ENCODE results near the gene IL10RB.
"Not testable (repeated sequence)": the region's sequence is repeated elsewhere in the genome, so short reads cannot be mapped to it uniquely, and the experiment has no call there.

The IL10RB gene

DNA sequence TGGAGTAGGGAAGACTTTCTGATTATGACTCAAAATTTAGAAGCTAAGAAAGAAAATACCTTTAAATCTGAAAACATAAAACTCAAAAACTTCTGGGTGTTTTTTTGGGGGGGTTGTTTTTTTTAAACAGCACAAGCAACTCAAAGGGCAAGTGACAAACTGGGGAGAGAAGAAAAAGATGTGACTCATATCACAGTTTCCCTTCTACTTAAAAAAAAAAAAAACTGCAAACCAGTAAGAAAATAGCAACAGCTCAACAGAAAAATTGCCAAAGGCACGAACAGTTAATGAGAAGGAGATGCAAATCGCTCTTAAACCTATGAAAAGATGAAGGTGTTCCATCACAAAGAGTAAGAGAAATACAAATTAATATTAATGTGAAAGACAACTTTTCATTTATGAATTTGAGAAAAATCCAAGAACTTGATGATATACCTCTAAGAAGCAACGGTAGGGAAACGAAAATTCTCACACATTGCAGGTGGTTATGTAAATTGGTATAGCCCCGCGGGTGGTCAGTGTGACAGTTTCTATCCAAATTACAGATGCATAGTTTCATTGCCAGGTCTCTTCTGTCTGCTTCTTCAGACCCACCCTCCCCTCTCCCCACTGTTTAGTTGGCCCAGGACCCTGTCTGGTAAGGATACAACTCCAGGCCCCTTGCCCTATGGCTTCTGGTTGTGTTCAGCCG, 27.5 kb upstream of the IL10RB start:
- DNase-seq, result no peak
- intact Hi-C loops (cut with DNase I), result no loop called here

DNA sequence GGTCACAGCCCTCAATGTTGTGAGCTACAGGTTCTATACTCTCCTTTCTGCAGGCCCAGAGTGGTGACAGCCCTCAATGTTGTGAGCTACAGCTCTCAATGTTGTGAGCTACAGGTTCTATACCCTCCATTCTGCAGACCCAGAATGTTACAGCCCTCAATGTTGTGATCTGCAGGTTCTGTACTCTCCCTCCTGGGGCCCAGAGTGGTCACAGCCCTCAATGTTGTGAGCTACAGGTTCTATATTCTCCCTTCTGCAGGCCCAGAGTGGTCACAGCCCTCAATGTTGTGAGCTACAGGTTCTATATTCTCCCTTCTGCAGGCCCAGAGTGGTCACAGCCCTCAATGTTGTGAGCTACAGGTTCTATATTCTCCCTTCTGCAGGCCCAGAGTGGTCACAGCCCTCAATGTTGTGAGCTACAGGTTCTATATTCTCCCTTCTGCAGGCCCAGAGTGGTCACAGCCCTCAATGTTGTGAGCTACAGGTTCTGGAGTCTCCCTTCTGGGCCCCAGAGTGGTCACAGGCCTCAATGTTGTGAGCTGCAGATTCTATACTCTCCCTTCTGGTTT, 26.5 kb upstream of the IL10RB start:
- intact Hi-C loops (cut with DNase I); DNase-seq: not testable (repeated sequence)

DNA sequence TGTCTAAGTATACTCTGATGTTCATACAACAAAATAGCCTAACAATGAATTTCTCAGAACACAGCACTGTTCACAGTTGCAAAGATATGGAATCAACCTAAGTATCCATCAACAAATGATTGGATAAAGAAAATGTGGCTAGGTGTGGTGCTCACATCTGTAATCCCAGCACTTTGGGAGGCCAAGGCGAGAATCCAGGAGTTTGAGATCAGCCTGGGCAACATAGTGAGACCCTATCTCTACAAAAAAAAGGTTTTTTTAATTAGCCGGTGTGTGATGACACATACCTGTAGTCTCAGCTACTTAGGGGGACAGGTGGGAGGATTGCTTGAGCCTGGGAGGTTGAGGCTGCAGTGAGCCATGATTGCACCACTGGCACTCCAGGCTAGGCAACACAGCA, 25.8 kb upstream of the IL10RB start:
- intact Hi-C loops (cut with DNase I), result no loop called here
- DNase-seq, result no peak

DNA sequence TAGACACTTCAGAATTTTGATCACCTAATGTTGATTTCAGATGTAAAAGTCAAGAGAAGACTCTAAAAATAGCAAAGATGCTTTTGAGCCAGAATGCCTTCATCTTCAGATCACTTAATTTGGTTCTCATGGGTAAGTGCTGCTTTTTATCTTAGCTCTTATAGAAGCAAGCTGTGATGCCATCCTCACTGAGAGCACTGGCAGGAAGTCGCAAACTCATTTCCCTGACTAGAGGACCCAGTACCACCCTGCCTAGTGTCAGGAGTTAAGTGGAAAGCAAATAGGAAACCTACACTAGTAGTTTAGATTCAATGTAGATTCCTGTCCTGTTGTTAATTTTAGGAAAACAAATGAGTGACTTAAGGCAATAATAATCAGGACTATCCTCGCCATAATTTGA, 24.3 kb upstream of the IL10RB start:
- no peak for DNase-seq
- intact Hi-C loops (cut with DNase I), result no loop called here

DNA sequence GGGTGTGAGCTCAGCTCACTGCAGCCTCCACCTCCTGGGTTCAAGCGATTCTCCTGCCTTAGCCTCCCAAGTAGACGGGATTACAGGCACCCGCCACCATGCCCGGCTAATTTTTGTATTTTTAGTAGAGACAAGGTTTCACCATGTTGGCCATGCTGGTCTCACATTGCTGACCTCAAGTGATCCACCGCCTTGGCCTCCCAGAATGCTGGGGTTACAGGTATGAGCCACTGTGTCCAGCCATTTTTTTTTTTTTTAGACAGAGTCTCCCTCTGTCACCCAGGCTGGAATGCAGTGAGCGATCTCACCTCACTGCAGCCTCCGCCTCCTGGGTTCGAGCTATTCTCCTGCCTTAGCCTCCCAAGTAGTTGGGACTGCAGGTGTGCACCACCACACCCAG, 23.3 kb upstream of the IL10RB start:
- intact Hi-C loops (cut with DNase I); DNase-seq: not testable (repeated sequence)

DNA sequence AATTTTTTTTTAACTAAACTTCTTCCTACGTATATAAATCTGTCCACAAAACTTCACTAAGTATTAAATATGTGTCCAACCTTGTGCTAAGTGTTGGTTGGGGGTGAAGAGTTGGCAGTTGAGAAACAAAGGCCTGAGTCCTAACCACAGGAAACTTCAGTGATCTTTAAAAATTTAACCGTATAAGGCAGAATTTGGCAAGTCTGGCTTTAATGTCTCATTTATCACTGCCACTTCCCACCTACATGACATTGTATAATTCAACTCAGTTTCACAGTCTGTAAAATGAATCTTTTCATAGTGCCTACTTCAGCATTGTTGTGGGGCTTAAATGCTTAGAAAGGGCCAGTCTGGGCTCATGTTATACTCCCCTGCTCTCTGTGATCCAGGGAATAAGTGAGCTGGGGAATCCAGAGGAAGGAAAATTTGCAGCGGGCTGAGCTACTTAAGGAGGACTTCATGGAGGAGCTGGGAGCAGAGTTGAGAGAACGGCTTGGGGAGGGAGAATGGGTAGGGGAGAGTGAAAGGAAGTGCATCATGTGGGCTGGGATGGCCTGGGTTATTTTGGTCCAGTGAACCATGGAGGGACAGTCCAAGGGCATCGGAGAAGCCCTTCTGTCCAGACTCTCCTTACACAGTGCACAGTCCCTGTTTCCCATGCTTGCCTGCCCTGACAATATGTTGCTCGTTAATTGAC, 21.9 kb upstream of the IL10RB start:
- no peak for DNase-seq
- intact Hi-C loops (cut with DNase I), result no loop called here

DNA sequence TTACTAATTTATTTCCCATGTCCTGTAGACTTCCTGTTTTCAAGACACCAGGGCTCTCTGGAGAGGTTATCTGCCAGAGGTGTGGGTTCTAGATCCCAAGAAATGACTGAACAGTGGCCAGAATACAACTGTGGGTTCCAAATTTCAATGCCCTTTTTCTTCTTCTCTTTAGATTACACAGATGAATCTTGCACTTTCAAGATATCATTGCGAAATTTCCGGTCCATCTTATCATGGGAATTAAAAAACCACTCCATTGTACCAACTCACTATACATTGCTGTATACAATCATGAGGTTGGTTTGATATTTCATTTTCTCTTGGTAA, 21.4 kb upstream of the IL10RB start:
- intact Hi-C loops (cut with DNase I), result no loop called here

DNA sequence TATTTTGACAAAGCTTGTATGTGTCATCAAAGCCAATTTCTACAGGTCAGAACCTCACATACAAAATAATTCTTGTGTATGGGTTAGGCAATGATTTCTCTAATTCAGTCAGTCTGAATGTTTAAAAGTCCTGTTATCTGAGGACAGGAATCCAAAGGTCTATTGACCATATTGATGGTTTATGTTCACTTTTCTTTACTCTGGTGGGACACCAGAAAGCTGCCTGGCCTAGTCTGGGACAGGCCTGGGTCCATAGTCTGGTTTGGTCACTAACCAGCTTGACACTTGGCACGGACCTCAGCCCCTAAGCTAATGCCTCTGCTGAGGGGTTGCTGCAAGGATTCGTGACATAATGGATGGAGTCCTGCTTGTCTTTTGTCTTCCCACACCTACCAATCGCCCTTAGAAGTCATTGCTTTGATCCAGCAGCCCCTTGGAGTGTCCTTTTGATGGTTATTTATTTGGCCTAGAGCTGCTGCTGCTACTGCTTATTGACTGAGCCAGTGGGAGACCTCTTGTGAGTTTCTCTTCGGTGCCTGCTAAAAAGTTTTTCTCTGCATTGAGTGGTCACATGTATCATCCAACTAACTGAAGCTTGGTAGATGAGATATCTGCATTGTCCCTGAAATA, 20.8 kb upstream of the IL10RB start:
- intact Hi-C loops (cut with DNase I), result no loop called here
- DNase-seq, result no peak

More for the DNA sequence above, 21.4 kb upstream of the IL10RB start:
- DNase-seq, result no peak

DNA sequence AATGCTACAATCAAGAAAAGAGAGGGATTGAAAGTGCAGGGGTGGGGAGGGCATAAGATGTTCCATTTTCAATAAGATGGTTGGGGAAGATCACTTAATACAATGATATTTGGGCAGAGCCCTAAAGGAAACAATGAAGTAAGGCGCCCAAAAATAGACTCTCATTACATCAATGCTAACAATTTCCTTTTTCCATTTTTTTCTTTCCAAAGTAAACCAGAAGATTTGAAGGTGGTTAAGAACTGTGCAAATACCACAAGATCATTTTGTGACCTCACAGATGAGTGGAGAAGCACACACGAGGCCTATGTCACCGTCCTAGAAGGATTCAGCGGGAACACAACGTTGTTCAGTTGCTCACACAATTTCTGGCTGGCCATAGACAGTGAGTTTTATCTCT, 19.7 kb upstream of the IL10RB start:
- no peak for DNase-seq
- intact Hi-C loops (cut with DNase I), result no loop called here

DNA sequence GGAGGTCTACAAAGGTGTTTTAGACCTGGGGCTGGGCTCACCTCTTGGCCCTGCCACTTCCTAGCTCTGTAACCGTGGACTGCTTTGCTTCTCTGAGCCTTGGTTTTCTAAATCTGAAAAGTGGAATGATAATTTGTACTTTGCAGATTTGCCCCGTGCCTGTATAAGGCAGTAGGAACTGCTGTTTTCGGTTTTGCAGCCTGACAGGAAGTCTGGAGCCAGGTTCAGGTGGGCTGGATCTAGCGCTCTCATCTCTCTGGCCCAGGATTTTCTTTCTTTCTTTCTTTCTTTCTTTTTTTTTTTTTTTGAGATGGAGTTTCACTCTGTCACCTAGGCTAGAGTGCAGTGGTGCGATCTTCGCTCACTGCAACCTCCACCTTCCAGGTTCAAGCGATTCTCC, 19.2 kb upstream of the IL10RB start:
- no peak for DNase-seq
- intact Hi-C loops (cut with DNase I), result no loop called here

DNA sequence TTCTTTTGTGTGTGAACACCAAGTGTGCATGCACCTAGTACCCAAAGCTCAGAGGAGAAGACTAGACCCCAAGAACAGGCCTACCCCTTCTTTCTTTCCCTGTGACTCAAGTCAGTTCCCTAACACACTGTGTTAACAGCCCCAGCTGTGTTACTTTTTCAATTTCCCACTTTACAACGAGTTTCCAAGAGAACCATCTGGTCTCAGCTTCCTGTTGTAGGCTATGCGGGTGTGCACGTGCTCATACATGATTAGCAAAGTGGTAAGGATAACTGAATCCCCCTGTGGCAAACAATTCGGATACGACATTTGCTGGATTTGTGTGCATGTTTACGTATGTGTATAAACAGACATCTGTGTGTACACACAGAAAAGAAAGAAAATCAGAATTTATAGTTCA, 18.6 kb upstream of the IL10RB start:
- intact Hi-C loops (cut with DNase I), result no loop called here
- no peak for DNase-seq

DNA sequence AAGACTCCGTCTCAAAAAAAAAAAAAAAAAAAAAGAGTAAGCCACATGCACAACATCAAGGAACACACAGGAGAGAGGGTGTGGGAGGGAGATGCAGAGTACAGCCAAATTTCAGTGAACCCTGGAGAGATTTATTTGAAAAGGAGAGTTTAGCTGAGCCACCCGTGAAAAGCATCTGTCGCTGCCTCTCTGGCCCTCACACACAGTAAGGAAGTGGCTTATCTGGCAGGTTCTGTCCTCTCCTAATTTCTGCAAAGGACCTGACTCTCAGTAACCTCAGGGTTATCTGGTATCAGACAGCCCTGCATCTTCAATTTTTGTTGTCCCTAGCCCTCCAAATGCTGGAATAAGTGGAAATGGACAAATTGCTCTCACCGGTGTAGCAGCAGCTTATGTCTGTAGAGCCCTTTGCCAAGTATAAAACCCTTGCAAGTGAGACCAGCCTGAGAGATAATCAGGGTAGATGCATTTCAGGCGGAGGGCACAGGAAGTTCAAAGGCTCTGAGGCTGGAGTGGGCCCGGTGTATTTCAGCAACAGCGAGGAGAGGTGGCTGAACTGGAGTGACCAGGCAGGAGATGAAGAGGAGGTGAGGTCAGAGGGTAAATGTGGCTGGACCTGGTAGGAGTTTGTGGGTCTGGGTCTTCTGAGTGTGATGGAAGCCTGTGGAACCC, 16.7 kb upstream of the IL10RB start:
- intact Hi-C loops (cut with DNase I), result no loop called here
- DNase-seq, result no peak

DNA sequence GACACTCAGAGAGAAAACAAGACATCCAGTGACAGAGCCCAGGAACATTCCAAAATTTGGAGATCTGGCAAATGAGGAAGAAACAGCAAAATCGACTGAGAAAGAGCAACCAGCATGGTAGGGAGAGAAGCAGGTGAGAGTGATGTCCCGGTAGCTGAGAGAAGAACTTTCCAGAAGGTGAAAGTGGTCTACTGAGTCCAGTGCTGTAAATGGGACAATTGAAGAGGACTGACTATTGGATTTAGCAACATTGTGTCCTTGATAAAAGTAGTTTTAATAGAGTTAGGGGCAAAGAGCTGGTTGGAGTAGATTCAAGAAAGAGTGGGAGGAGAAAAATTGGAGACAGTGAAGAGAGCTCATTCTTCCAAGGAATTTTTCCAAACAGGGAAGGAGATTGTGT, 15.0 kb upstream of the IL10RB start:
- no peak for DNase-seq
- intact Hi-C loops (cut with DNase I), result no loop called here

DNA sequence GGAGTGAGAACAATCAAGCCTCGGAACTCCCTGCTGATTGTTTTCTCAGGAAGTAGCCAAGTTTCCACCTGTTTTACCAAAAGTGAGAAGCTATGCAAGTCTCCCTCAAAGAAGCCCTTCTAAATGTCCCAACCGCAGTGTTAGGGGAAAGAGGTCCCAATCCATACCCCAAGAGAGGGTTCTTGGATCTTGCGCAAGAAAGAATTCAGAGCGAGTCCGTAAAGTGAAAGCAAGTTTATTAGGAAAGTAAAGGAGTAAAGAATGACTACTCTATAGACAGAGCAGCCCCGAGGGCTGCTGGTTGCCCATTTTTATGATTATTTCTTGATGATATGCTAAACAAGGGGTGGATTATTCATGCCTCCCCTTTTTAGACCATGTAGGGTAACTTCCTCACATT, 12.8 kb upstream of the IL10RB start:
- intact Hi-C loops (cut with DNase I); DNase-seq: not testable (repeated sequence)

DNA sequence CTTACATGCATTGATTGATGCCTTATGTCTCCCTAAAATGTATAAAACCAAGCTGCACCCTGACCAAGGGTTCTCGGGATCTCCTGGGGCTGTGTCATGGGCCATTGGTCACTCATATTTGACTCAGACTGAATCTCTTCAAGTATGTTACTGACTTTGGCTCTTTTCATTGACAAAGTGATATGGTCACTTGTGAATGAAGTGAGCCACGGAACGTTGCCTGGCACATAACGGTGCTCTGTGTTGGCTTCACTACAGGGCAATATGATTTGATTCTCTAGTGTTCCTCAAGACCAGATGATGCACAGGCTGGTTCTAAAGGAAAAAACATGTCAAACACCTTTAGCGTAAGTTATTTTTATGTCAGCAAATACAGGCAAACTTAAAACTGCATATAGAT, 11.4 kb upstream of the IL10RB start:
- DNase-seq, result no peak
- intact Hi-C loops (cut with DNase I), result no loop called here

DNA sequence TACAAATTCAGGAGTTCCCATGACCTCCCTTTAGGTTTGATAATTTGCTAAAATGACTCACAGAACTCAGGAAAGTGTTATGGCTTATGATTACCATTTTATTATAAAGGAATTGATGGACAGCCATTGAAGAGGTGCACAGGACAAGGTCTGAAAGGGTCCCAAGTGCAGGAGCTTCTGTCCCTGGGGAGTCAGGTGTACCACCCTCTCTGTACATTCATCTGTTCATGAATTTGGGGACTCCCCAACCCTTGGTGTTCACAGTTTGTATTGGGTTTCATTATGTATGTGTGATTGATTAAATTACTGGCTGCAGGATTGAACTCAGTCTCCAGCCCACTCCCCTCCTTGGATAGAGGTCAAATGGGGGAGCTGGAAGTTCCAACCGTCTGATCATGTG, 10.8 kb upstream of the IL10RB start:
- intact Hi-C loops (cut with DNase I), result no loop called here
- DNase-seq, result no peak

DNA sequence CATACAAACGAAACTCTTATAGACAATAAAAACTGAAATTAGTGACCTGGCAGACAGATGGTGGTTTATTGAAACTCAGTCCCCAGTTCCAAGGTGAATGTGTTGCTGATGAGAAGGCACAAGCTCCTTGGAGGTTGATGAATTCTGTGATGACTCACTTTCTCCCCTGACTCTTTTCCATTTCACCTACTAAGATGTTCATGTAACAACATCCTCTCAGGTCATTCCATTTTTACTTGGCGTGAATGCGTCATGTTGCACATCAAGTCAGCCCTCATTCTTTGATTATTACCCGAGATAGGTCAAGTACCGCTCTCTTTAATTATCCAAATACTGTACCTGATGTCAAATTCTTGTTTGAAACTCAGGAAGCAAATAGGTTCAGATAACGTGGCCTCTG, 10.1 kb upstream of the IL10RB start:
- intact Hi-C loops (cut with DNase I), result no loop called here

DNA sequence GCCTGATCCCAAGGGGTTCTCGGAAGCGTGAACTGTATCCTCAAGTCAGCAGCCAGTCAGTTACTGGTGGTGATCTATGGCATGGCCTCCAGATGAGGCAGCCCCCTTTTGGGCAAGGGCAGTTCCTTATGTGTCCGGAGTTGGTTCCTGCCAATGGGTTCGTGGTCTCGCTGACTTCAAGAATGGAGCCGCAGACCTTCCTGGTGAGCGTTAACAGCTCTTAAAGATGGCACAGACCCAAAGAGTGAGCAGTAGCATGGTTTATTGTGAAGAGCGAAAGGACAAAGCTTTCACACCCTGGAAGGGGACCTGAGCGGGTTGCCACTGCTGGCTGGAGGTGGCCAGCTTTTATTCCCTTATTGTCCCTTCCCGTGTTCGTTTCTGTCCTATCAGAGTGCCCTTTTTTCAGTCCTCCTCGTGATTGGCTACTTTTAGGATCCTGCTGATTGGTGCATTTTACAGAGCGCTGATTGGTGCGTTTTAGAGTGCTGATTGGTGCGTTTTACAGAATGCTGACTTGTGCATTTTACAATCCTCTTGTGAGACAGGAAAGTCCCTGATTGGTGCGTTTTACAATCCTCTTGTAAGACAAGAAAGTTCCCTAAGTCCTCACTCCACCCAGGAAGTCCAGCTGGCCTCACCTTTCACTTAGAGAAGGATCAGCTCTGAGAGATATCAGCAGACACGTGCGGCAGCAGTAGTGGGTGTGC, 8.9 kb upstream of the IL10RB start:
- intact Hi-C loops (cut with DNase I), result no loop called here
- no peak for DNase-seq

More for the DNA sequence above, 10.1 kb upstream of the IL10RB start:
- DNase-seq, result no peak

DNA sequence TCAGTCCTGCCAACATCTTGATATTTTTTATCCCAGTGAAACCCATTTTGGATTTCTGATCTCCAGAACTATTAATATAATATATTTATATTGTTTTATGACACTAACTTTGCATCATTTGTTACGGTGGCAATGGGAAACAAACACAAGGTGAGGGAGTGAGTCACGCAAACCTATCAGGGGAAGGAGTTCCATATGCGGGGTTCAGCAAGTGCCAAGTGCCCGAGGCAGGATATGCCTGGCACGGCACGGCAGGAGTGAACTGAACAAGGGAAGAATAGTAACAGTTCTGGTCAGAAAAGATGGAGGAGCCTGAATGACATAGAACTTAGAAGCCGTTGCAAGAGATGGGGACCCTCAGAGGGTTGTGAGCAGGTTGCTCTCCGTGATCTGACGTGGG, 7.7 kb upstream of the IL10RB start:
- intact Hi-C loops (cut with DNase I), result no loop called here
- DNase-seq, result no peak
